Thoracic aorta (tissue), 2 donors: ENCODE data around the gene PSMA6. TPM values are rescaled to one million over a fixed set of nuclear protein-coding genes. Genes with fewer than 3 reads are reported as not detected.

ENCODE experiments used
- ATAC-seq: fragments of 150-250 bp; one replicate; pipeline ENCODE4 v1.8.0; 2017; ENCODE audit warnings: low read depth; ENCODE audit not compliant: insufficient number of reproducible peaks, low FRiP score
- DNase-seq: peaks from one replicate; pipeline ENCODE4 v3.0.0-alpha.2; 2020; ENCODE audit warnings: low spot score
- H3K27ac ChIP-seq, 2 donors: fragments of 200-600 bp; sonication (generic); 1 replicate in 1 of 2; 2 replicates in 1 of 2; pipeline ENCODE4 v1.5.1; 2016; ENCODE audit warnings: mild to moderate bottlenecking in 2 of 2, moderate library complexity in 2 of 2
- H3K27me3 ChIP-seq: fragments of 200-600 bp; sonication (generic); replicated peaks from 2 replicates; pipeline ENCODE4 v1.6.0; 2016; ENCODE audit warnings: mild to moderate bottlenecking; ENCODE audit not compliant: insufficient read depth
- H3K36me3 ChIP-seq: fragments of 200-600 bp; sonication (generic); one replicate; pipeline ENCODE4 v1.5.1; 2016
- H3K4me1 ChIP-seq, 2 donors: fragments of 200-600 bp; sonication (generic); 1 replicate in 1 of 2; 2 replicates in 1 of 2; pipeline versions ENCODE4 v1.5.1 to v1.6.0; 2016; ENCODE audit warnings: low read depth in 2 of 2, mild to moderate bottlenecking in 1 of 2; ENCODE audit not compliant: control insufficient read depth in 1 of 2
- H3K4me3 ChIP-seq: fragments of 200-600 bp; sonication (generic); 2 replicates; pipeline ENCODE4 v1.5.1; 2016; ENCODE audit warnings: mild to moderate bottlenecking
- H3K9me3 ChIP-seq: fragments of 200-600 bp; sonication (generic); 2 replicates; pipeline ENCODE4 v1.5.1; 2016
- CTCF ChIP-seq: fragments of 200-600 bp; sonication (generic); IDR thresholded peaks from one replicate; pipeline ENCODE4 v1.5.1; 2019; ENCODE audit warnings: antibody characterized with exemption
- total RNA-seq, 2 donors: library from RNA; depleted of rRNA; stranded (reverse); fragments of >200 nt; gene quantifications; one replicate each; pipeline versions ENCODE4 v1.1.0 to v1.2.3, GENCODE V29; 2016

PSMA6 gene
- total RNA-seq, 2 donors from 2014 or later = 56.5 to 119 TPM

GRCh38 chr14:35254736-35255135 lies 37.4 kb upstream of the PSMA6 start:
- peaks cover 0 to 8% of the 10 kb centered on the region in 2 donors for H3K4me1 ChIP-seq
- ATAC-seq (no peak), DNase-seq (no peak)
- no peaks in the 10 kb centered on the region for H3K36me3 ChIP-seq
- no peak for TF ChIP-seq CTCF
- H3K27me3 ChIP-seq = no peaks in the 10 kb centered on the region
- no peak overlapping the region for H3K4me3 ChIP-seq
- H3K9me3 ChIP-seq = no peaks in the 10 kb centered on the region
- no peak overlapping the region for H3K27ac ChIP-seq

- Histone ChIP-seq H3K9me3 (no peaks in the 10 kb centered on the region), H3K4me3 (no peak overlapping the region), H3K27ac (no peak overlapping the region), H3K4me1 (peaks cover 0 to 8% of the 10 kb centered on the region in 2 donors), H3K36me3 (no peaks in the 10 kb centered on the region), H3K27me3 (no peaks in the 10 kb centered on the region)
- ATAC-seq (no peak), DNase-seq (no peak)
- TF ChIP-seq CTCF = no peak
Observed at GRCh38 chr14:35255711-35256110, 36.5 kb upstream of the PSMA6 start.

- no peak for TF ChIP-seq CTCF
- Histone ChIP-seq H3K4me1 (peaks cover 0 to 8% of the 10 kb centered on the region in 2 donors), H3K36me3 (no peaks in the 10 kb centered on the region), H3K27ac (no peak overlapping the region), H3K4me3 (no peak overlapping the region), H3K27me3 (no peaks in the 10 kb centered on the region), H3K9me3 (no peaks in the 10 kb centered on the region)
- ATAC-seq (no peak), DNase-seq (no peak)
Observed at GRCh38 chr14:35257809-35258208, 34.4 kb upstream of the PSMA6 start.

- H3K4me1 ChIP-seq = peaks cover 0 to 8% of the 10 kb centered on the region in 2 donors
- H3K4me3 ChIP-seq = no peak overlapping the region
- H3K27ac ChIP-seq = no peak overlapping the region
- no peak for DNase-seq
- ATAC-seq = no peak
- no peak for TF ChIP-seq CTCF
- H3K9me3 ChIP-seq = no peaks in the 10 kb centered on the region
- no peaks in the 10 kb centered on the region for H3K27me3 ChIP-seq
- H3K36me3 ChIP-seq = no peaks in the 10 kb centered on the region
Observed at GRCh38 chr14:35258420-35258819, 33.8 kb upstream of the PSMA6 start.

- no peak overlapping the region for H3K27ac ChIP-seq
- peak; percentile 10 for TF ChIP-seq CTCF
- H3K4me1 ChIP-seq = peaks cover 0 to 8% of the 10 kb centered on the region in 2 donors
- no peaks in the 10 kb centered on the region for H3K27me3 ChIP-seq
- H3K9me3 ChIP-seq = no peaks in the 10 kb centered on the region
- ATAC-seq (no peak), DNase-seq (no peak)
- no peak overlapping the region for H3K4me3 ChIP-seq
- no peaks in the 10 kb centered on the region for H3K36me3 ChIP-seq
Observed at GRCh38 chr14:35261774-35262173, 30.4 kb upstream of the PSMA6 start.
